Measurements from ENCODE around the gene RBM15B. TPM values are rescaled to one million over a fixed set of nuclear protein-coding genes. Genes with fewer than 3 reads are reported as not detected.

The RBM15B gene
- total and polyA plus RNA-seq, 9 of the 15 experiments (the other 6 are each of a cell fraction or from before 2014, with no cell fraction given) = 1.8 to 21.0 (median 10.5) TPM

DNA sequence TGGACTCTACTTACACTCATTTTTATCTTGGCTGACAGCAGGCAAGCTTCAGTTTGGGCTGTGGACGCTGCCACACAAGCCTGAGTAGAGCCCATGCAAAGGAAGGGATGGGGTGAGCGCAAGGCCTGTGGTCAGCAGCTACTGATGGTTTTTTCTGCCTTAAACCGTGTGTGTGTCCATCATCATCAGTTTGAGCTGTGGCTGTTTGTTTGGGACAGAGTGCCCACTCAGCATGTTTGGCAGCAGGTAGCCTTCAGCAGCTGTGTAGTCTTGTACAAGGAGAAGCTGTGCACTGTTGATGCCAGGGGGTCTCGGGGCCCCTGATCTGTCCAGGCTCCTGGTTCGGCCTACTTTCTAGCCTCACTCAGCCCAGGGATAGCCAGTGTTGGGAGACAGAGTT, 3.5 kb downstream of the RBM15B start (continued):
- TF ChIP-seq RBFOX2 (IDR thresholded peaks at IDR 0.05; ENCODE audit: low read depth, low read length) = peak; percentile 35; the same call in 1 of the 2 replicates
- no peak for TF ChIP-seq ZNF324 (CRISPR knock-in tag; IDR thresholded peaks at IDR 0.05)
- peak; percentile 26; the same call in 1 of the 2 replicates for TF ChIP-seq MAFG (tag; conservative IDR thresholded peaks at IDR 0.05)
- 0 out of 2 replicates have a peak, but pooled peaks have one; percentile 6 for TF ChIP-seq SUPT5H (IDR thresholded peaks at IDR 0.05)
- peak; percentile 25; the same call in 1 of the 2 replicates for TF ChIP-seq MAFF (IDR thresholded peaks at IDR 0.05; ENCODE audit: low read length)
- no peak for TF ChIP-seq HDAC1 (IDR thresholded peaks at IDR 0.05)

DNA sequence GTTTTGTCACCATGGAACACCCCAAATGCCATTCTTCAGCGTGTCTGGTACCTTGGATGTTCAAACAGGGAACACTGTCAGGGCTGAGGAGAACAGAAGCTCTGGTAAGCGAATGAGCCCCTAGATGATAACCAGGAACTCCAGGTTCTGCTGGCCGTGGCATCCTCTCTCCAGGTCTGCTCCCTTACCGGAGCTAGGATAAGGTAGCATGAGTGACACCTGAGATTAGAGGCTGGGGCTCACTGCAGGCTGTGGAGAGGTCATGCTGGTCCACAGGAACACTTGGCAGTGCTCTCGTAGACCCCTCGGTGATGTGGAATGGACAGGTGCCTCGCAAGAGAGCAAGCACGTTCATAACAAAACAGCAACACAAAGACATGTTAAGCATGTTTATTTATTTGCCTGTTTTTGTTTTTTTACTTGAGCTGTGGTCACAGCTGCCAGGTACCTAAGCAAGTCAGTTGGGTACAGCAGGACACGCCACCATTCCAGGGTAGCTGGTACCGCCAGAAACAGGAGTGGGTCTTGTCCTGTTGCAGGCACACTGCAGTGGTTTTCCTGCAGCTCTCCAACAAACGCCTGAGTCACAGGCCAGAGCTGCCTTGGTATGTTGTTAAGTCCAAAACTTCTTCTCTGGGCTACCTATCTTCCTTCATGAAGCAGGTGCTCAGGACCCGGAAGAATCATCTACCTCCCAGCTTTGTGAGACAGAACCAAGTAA, 4.6 kb downstream of the RBM15B start:
- TF ChIP-seq TOE1 (IDR thresholded peaks at IDR 0.05; ENCODE audit: borderline replicate concordance) = no peak
- TF ChIP-seq TOE1 (CRISPR knock-in tag; IDR thresholded peaks at IDR 0.05; ENCODE audit: borderline replicate concordance, low read depth) = no peak
- 0 out of 2 replicates have a peak, but pooled peaks have one; percentile 14 for TF ChIP-seq POLR2A (conservative IDR thresholded peaks at IDR 0.05)
- no peak for TF ChIP-seq XRCC4 (IDR thresholded peaks at IDR 0.05; ENCODE audit: extremely low read depth, insufficient read depth, insufficient read length)
- TF ChIP-seq GTF2F1 (IDR thresholded peaks at IDR 0.05; ENCODE audit: low read depth, low read length) = no peak
- Histone ChIP-seq H3K9me1 (ENCODE audit: control insufficient read depth, insufficient read depth, low read length) (peaks cover 8% of the 10 kb centered on the region), H3K9me3 (replicated peaks; ENCODE audit: control insufficient read depth, insufficient read depth, low read depth, low read length) (no peaks in the 10 kb centered on the region), H3K4me3 (no peak overlapping the region), H2AFZ (ENCODE audit: low read depth, low read length) (no peak overlapping the region), H3K9ac (ENCODE audit: insufficient read depth in 1 of 2, low read depth in 2 of 2, low read length in 2 of 2) (no peak overlapping the region), H3K27ac (ENCODE audit: extremely low read depth, low read depth, low read length) (no peak overlapping the region), H3K4me2 (ENCODE audit: insufficient read depth, low read length) (no peak overlapping the region), H3K27me3 (ENCODE audit: control insufficient read depth in 2 of 2, insufficient read depth in 2 of 2, low read length in 2 of 2) (no peaks in the 10 kb centered on the region), H3K36me3 (ENCODE audit: control insufficient read depth, insufficient read depth, low read length) (peaks cover 80% of the 10 kb centered on the region; the same call in 2 of the 3 replicates), H3K79me2 (ENCODE audit: control insufficient read depth, insufficient read depth, low read length) (peaks cover 44% of the 10 kb centered on the region), H3K4me1 (replicated peaks in 1 of 2; ENCODE audit: control insufficient read depth in 2 of 2, insufficient read depth in 2 of 2, low read length in 2 of 2) (peaks cover 7 to 31% of the 10 kb centered on the region in 2 experiments; a peak in 4 of 5 replicates), H4K20me1 (replicated peaks; ENCODE audit: control insufficient read depth, insufficient read depth, low read length) (peaks cover 19% of the 10 kb centered on the region; the same call in 1 of the 2 replicates)
- FAIRE-seq (no peak), ATAC-seq (no peak), DNase-seq (ENCODE audit: extremely low read depth in 1 of 4, low spot score in 3 of 4) (no peak)
- BruUV-seq (replicated peaks) = no TSS peak
- intact Hi-C loops (cut with micrococcal nuclease) = no loop called here
- 86% methylated on average over 12 of the region's 12 CpGs for WGBS (ENCODE audit: insufficient coverage, low coverage, missing lambda C conversion rate)
- ChIA-PET CTCF (ENCODE audit: low intra/inter-chr PET ratio) (no interaction called here), POLR2A (interaction anchor here (0.9 to 1.3 kb wide), 3 partner anchors 8 to 11 kb away, joined by 3 to 5 read pairs (median 4); partner anchors contain the start of gene MANF)
- in situ Hi-C loops (cut with MboI) = no loop called here

All from K562 (cell line).